Globus pallidus (tissue), 1 donor: ENCODE measurements around the gene PRTFDC1.
"Not testable (repeated sequence)": the region's sequence is repeated elsewhere in the genome, so short reads cannot be mapped to it uniquely, and the experiment has no call there.

Experiments used
- DNase-seq: peaks from one replicate; pipeline ENCODE4 v3.0.0-alpha.2; 2015; ENCODE audit warnings: low spot score

Gene PRTFDC1, protein sequence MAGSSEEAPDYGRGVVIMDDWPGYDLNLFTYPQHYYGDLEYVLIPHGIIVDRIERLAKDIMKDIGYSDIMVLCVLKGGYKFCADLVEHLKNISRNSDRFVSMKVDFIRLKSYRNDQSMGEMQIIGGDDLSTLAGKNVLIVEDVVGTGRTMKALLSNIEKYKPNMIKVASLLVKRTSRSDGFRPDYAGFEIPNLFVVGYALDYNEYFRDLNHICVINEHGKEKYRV

DNA sequence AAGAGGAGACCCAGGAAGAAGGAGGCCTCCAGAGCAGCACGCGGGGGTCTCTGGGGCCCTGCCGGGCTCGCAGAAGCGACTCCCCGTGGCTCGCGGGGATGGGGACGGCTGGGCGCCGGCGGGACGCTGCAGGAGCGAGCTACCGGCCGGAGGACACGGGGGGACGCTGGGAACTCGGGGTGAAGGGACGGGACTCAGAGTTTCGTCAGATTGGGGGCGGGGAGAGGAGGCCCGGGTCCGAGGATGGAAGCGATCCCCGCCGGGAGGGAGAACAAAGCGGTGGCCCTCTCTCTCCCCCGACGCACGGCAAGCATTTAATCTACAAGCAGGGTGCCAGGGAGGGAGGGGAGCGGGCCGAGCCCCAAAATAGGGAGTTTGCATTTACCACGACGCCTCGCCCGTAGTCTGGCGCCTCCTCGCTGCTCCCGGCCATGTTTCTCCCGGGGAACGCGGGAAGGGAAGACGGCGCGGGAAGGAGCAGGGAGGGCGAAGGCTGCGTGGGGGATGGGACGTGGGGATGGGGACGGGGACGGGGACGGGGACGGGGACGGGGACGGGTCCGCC lies at the start of gene PRTFDC1:
PRTFDC1 (minus strand) TSS at position 464 of the 564 bp plus-strand sequence; CDS start at position 433, 31 bp downstream.
- DNase-seq: peak; percentile 45

DNA sequence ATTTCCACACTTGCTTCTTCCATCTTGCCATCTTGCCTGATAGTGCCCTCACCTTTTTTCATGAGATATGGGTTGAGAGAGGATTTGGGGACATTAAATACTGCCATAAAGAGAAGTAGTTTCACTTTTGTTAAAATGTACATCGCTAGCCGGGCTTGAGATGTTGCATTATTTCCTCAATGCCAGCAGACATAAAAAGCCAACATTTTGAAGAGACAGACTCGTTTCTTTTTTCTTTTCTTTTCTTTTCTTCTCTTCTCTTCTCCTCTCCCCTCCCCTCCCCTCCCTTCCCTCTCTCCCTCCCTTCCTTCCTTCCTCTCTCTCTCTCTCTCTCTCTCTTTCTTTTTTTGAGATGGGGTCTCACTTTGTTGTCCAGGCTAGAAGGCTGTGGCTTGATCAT lies 45.6 kb upstream of the PRTFDC1 start:
- no peak for DNase-seq

DNA sequence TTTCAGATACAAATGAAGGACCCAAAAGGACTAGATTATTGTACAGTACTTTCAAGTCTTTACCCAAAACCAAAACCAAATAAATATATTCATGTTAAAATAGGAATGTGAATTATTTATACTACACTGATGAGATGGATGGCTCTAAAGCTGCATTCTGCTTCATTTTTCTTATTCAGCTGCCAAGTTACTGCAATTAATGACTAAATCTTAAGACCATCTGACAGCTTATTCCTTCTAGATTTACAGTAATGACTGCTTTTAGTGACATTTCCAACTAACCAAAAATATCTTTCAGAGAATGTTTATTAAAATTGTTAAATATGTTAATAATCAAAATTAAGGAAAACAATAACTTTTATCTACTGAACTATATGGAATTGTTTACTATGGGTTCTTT lies 42.7 kb upstream of the PRTFDC1 start:
- DNase-seq: no peak

DNA sequence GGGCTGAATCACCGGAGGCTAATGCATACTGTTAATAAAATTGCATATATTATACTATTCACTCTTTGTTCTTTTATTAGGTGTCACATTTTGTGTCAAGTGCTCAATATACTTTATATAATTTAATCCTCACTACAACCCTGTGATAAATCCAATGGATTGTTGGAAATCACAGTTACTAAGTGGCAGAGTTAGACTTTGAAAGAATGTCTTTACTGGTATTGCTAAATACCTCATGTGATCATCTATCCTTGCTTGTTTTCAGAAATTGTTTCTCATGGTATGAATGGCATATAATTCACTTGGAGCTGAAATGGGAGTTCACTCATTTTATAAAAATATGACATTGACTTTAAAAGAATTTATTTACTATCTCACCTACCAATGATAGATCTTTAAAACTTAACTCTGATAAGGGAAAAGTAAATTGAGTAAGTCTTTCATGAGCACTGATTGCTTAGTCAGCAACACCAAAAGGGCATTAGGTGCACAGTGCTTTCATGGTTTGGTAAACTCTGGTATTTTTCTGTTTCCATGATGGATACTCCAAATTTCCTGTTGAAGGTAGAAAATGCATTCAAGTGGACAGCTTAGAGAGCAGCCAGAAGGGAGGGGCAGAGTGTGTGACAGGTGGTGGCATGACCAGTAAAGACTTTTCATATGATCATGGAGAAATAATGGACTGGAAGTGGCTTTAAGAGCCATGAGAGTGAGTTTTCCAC lies 41.0 kb upstream of the PRTFDC1 start:
- no peak for DNase-seq

DNA sequence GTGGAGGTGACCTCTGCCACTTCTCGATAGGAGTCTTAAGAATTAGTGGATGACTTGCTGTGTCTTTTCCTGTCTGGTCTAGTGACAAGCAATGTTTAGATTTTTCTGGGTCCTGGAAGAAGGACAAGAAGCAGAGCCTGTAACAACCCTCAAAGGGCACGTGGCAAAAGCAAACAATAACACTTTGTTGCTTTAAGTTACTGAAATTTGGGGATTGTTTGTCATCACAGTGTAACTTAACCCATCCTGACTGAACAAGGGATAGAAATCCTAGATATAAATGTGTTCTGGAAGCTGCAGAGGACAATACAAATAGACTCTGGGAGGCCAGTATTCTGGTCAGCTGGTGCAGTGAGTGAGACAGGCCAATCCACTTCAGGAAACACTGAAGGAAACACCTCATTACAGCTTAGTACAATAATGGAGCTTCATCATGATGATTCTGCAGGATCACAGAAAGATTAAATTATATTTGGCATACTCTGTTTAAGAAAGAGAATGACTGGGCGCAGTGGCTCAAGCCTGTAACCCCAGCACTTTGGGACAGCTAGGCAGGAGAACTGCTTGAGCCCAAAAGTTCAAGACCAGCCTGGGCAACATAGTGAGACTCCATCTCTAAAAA lies 40.2 kb upstream of the PRTFDC1 start:
- DNase-seq: no peak

DNA sequence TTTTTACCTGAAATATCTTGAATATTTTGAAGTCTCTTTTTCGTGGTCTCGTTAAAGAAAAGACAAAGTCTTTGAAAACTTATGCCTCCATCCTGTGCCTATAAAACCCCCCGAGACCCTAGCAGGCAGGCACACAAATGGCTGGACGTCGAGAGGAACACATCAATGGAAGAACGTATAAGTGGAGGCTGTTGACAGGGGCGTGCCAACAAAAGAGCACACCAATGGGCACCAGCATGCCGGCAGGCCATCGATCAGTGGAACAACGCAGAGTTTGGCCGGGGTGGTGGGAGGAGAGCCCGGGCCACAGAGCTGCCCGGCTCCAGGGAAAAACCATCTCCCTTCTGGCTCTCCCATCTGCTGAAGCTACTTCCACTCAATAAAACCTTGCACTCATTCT lies 38.9 kb upstream of the PRTFDC1 start:
- DNase-seq: no peak

DNA sequence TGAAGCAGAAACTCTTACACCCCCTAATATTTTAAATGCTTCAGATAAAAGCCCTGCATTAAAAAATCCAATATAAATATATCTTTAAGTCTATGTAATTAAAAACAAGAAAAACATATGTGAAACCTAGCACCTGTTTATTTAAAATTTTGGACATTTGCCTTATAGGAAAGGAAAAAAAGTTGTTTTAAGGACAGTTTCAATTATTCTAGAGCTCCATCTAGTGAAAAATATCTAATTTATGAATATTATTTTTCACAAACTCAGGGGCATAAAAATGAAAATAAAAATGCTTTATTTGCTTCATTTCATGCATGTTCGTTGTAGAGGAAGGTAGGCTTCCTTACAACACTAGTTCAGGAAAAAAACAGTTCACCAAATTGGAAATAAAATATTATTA lies 37.5 kb upstream of the PRTFDC1 start:
- no peak for DNase-seq

DNA sequence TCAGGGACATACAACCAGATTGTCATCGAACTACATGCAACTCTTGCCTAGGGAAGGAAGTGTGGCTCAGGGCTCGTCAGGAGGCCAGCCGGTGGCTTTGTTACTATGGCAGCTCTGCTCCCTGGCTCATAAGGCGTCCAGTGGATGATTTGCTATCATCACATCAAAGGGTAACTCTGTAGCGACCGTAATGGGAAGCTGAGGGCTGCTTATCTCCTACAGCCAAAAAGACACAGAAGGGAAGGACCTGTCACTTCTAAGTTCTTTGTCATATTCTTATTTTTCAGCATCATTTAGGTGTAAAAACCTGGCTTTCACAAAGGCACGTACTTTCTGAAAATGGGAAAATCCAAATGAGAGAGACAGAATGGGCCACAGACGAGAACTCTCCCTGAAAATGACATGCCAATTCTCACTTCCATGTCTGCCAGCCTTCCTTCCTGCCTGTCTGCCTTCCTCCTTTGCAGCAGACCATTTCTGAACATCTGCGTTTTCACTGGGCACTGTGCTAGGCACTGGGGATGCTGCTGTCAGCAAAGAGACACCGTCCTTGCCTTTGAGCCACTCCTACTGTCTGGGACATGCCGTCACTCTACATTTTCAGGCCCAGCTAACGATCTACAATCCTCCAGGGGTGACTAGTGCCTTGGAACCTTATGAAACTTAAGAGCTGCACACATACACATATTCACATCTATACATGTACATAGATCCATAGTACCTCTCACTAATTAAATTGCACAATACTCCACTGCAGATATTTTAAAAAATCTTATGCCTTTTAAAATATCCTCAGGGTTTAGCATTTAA lies 36.6 kb upstream of the PRTFDC1 start:
- peak; percentile 50 for DNase-seq

DNA sequence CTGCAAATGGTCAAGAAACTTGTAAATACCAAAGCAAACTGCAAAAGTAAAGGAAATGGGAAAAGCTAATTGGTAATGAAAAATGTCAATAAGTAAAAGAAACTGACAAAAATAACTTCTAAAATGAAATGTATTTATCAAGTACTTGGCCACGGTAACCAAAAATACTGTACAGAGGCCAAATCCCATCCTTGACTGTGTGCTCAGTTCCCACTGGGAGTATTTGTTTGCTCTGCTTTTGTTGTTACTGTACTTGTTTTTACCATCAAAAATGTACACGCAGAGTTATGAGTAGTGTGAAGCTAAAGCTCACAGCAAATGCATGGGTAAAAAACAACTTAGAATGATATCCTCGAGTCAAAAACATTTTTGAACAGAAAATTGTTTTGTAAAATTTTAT lies 32.5 kb upstream of the PRTFDC1 start:
- DNase-seq: no peak

DNA sequence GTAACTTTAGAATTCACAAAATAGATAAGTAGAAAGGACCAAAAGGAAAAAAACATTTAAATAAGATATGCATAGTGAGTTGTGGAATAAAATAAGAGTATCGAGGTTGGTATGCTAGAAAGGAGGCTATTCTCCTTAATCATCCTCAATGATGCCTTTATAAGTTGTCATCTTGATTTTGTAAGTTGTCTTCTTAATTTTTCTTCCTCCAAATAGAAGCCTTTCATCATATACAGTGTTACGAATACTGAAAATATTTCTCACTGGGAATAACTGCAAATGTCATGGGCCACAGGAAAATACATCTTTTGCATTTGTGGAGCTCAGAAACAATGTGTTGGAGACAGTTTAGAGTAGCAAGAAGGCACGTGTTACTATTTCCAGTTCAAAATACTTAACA lies 31.5 kb upstream of the PRTFDC1 start:
- no peak for DNase-seq

DNA sequence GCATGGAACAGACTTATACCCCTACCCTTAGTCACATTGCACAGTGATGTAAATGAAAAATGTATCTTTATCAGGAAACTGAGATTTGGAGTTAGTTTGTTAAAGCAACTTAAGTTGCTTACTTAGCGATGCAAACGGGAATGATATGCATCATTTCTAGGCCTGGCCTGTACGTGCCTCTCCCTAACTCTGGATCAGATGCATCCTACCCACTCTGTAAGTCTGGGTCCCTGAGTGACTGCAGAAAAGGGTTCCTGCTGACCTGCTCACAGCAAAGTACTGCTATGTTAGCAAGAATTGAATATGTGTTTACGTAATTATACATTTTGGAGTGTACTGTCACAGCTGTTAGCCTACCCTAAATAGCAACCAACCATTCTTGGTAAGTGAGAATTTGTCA lies 30.7 kb upstream of the PRTFDC1 start:
- no peak for DNase-seq

DNA sequence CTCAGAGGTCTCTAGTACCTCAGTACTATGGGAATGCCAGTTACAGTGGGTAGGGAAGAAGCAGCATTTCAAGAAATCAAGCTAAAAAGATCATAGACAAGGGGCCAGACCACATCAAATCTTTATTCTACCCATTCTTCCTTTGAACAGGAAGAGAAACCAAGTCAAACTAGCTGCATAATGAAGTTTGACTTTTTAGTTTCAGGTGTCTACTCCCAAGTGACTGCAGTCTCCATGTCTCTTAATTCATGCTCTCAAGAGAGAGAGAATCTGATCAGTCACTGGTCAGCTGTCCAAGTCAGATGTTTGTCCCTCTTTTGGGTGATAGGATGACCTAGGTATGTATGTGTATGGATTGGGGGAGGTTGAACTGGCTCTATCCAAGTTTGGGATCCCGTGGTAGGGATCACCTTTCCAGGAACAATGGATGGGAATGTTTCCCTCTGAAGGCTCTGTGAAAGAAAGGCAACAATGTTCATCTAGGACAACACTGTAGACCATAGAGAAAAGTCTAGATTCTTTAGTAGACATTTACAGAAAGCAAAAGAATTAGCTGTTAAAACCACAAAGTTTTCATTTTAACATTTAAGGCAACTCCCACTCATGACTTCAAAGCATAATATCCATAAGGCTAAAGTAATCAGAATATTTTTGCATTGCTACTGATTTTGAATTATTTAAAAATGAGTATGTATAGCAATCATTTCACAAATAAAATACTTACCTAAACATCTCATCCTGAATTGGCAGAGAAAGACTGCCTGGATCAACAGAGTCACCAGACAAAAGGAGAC lies 30.1 kb upstream of the PRTFDC1 start:
- no peak for DNase-seq

DNA sequence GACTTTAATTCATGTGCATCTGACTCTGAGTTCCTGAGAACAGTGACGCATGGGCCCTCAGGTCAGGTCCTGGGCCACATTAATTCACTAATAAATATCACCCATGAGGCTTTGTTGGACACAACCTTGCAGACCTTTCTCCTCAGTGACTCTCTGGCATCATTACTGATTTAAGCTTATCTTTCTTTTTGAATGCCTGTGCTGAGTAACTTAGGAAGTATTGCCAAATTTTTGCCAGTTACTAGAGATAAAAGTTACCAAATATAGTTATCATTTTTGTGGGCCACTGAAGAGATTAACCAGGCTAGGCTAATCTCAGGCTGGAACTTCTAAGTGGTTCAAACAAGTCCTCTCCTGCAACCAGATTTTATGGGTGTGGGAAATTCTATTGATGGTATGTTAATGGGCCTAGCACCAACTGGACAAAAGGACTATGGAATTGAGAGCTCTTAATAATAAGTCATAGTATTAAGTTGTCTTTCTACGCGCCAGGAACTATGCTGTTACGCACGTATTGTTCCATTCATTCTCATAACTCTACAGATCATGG lies 28.8 kb upstream of the PRTFDC1 start:
- no peak for DNase-seq

DNA sequence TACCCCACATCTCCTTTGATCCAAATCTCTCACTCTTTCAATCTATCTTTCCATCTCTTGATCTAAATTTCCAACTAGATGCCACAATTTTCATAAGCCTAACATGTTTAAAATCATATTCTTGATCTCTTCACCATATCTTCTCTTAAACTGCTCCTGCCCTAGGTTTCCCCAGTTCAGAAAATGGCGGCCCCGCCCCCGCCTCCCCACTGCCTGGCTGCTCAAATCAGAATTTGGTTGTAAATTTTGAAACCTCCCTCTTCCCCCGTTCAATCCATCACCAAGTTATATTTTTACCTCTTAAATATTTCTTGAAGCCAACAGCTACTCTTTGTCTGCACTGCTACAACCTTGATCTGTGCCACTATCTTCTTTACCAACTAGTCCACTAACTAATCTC lies 27.3 kb upstream of the PRTFDC1 start:
- DNase-seq: no peak

DNA sequence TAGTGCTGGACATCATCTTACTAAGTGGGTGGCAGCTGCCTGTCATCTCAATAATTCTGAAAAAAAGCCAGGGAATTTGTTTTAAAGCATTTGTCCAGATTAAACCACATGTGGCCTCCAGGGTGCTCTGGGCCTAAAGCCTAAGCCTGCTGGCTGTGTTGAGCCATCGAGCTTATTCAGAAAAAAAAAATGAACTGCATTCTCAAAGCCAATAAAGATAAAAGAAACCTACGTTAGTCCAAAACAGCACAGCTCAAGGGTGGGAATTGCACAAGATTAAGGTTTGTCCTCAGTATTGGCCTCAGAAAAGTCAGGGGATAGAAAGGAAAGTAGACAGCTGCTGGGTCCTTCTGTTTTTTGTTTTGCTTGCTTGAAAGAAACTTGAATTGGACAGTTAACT lies 22.6 kb upstream of the PRTFDC1 start:
- no peak for DNase-seq

DNA sequence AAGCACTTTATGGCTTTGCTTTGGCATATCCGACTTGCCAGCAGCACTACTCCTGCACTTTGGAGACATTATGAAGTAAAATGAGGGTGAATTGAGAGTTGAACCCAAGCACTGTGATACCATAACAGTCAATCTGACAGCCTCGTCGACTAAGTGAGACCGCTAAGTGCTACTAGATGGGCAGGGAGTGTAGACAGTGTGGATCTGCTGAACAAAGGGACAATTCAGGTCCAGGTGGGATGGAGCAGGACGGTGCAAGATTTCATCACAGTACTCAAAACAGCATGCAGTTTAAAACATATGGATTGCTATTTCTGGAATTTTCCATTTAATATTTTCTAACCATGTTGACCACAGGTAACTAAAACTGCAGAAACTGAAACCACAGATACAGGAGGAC lies 20.8 kb upstream of the PRTFDC1 start:
- no peak for DNase-seq

DNA sequence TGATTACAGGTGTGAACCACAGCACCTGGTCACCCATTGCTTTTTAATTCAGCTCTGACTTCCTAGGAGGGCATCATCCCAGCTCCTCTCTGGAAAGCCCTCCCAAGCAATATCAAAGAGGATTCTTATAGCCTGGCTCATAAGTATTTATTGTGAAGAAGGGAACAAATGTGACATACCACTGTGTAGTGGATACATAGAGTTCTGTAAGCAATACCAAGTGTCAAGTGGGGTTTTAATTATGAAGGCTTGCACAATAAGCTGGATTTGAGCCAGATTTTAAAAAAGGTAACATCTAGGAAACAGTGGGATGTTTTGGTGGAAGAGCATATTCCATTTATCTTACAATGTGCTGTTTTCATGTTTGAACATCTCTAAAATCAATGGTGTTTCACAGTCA lies 19.0 kb upstream of the PRTFDC1 start:
- DNase-seq: no peak

DNA sequence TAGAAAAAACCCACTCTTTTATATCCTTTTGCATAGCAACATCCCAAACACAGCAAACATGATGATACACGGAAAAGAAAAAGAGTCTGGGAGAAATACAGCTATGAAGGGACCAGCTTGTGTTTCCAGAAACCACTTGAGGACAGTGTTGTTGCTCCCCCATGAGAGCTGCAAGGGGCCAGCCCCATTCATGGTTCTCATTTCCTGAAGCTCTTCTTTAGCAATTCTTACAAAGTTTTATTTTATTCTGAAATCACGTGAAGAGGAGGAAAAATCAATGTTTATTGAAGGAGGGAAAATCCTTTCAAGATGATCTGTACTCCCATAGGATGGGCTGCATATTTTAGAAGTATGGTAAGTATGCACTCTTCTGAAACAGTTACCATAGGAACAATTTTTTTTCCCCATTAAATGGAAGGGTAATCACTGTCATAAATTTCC lies 17.5 kb upstream of the PRTFDC1 start:
- DNase-seq: no peak

DNA sequence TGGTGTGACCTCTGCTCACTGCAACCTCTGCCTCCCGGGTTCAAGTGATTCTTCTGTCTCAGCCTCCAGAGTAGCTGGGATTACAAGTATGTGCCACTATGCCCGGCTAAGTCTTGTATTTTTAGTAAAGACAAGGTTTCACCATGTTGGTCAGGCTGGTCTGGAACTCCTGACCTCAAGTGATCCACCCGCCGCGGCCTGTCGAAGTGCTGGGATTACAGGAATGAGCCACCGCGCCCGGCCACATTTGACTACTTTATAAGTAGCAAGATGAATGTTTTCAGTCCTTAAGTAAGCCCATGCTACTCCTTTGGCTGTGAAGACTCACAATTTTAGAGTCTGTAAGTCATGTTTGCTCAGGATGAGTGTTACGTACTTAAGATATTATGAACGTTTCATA lies 16.5 kb upstream of the PRTFDC1 start:
- not testable (repeated sequence) for DNase-seq

DNA sequence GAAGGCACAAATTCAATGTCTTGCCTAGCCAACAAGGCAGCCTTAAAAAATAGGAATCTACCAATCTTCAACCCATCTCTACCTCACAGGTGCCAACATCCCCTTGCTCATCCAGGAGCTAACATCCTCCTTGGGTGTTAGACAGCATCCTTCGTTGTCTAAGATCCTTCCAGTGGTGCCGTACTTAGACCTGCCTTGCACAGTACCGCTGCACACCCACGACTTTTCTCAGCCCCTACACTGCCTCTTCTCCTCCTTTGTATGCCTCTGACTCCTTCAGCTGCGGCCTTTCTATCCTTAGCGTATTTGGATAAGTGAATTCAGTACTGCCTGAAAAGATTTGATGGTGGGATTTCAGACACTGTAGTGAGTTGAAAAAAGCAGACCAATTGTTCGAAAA lies 15.9 kb upstream of the PRTFDC1 start:
- DNase-seq: no peak

DNA sequence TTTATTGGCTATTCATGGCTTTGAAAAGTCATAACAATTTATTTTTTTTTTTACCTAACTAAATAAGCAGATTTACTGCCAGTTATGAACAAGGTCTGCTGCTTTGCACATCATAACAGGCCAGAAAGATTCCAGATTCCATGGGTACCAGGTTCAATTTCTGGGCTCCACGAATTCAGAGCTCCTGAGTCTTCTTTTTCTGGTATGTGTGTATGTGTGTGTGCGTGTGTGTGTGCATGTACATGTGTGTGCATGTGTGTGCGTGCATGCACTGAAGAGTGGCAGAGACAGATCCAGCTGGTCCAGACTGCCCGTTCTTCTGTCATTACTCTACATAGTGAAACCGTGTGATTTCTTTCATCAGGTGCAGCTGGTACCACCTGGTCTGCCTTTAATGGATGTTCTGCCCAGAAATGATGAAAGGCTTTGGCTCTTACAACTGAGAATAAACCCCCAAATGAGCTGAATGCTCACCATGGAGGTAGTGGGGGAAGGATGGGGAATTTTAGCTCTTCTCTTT lies 14.6 kb upstream of the PRTFDC1 start:
- DNase-seq: no peak
